Stomach smooth muscle (tissue), 2 donors: ENCODE results near the gene SFSWAP.
"Not testable (repeated sequence)": the region's sequence is repeated elsewhere in the genome, so short reads cannot be mapped to it uniquely, and the experiment has no call there.

Experiments
- H3K27ac ChIP-seq: one replicate; pipeline ENCODE4 v1.7.0; 2013; ENCODE audit warnings: mild to moderate bottlenecking, low read length, inconsistent platforms
- H3K27me3 ChIP-seq, 2 donors: one replicate each; pipeline ENCODE4 v1.7.0; 2013; ENCODE audit warnings: low read length in 2 of 2; ENCODE audit not compliant: insufficient read depth in 2 of 2, control insufficient read depth in 1 of 2
- H3K36me3 ChIP-seq, 2 donors: one replicate each; pipeline ENCODE4 v1.7.0; 2013; ENCODE audit warnings: low read length in 2 of 2; ENCODE audit not compliant: control insufficient read depth in 2 of 2, insufficient read depth in 2 of 2
- H3K4me1 ChIP-seq: one replicate; pipeline ENCODE4 v1.7.0; 2013; ENCODE audit warnings: low read length; ENCODE audit not compliant: control insufficient read depth, insufficient read depth
- H3K4me3 ChIP-seq, 2 donors: one replicate each; pipeline ENCODE4 v1.7.0; 2013; ENCODE audit warnings: low read length in 2 of 2
- H3K9ac ChIP-seq, 2 donors: one replicate each; pipeline ENCODE4 v1.7.0; 2013; ENCODE audit warnings: low read length in 2 of 2, mild to moderate bottlenecking in 1 of 2
- H3K9me3 ChIP-seq, 2 donors: one replicate each; pipeline ENCODE4 v1.7.0; 2013; ENCODE audit warnings: low read length in 2 of 2; ENCODE audit not compliant: control insufficient read depth in 2 of 2
- donor health status: healthy.
- donor health status: Pancreatic carcinoma.

SFSWAP gene

DNA sequence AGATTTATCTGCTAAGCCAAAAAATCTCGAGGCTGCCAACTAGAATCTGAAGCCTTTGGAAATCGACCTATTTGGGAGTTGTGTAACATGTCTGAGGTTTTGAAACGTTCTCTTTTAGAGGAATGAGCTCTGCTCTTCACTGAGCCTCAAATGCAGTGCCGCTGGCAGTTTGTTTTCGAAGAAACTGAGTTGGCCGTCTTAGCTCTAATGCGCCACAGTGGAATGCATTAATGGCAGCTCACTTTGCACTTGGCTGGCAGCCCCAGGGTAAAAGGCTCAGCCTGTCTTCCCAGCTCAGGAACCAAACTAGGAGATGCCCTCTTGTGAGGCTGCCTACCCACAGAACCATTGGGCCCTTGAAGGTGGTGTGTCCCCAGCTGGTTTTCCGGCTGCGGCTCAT lies 53.8 kb downstream of the SFSWAP start:
- Histone ChIP-seq H3K27me3 (no peaks in the 10 kb centered on the region), H3K27ac (peak overlapping the region; percentile 11), H3K36me3 (peaks cover 47 to 49% of the 10 kb centered on the region in 2 donors), H3K9ac (no peak overlapping the region), H3K4me3 (no peak overlapping the region), H3K9me3 (no peaks in the 10 kb centered on the region), H3K4me1 (no peaks in the 10 kb centered on the region)

DNA sequence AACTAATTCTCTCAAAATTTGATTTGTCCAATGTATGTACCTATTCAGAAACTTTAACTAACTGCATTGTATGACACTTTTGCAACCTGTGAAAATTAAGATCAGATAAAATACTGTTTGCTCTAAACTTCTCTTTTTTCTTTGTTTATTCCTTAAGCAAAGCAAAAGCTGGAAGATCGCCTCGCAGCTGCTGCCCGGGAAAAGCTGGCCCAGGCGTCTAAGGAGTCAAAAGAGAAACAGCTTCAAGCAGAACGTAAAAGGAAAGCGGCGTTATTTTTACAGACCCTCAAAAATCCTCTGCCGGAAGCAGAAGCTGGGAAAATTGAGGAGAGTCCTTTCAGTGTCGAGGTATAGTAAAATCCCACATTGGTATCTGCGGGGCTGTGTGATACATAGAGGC lies 55.1 kb downstream of the SFSWAP start:
- no peak overlapping the region for H3K9ac ChIP-seq
- no peaks in the 10 kb centered on the region for H3K9me3 ChIP-seq
- H3K27me3 ChIP-seq = no peaks in the 10 kb centered on the region
- no peaks in the 10 kb centered on the region for H3K4me1 ChIP-seq
- H3K27ac ChIP-seq = no peak overlapping the region
- H3K36me3 ChIP-seq = peaks cover 54 to 60% of the 10 kb centered on the region in 2 donors
- no peak overlapping the region for H3K4me3 ChIP-seq

DNA sequence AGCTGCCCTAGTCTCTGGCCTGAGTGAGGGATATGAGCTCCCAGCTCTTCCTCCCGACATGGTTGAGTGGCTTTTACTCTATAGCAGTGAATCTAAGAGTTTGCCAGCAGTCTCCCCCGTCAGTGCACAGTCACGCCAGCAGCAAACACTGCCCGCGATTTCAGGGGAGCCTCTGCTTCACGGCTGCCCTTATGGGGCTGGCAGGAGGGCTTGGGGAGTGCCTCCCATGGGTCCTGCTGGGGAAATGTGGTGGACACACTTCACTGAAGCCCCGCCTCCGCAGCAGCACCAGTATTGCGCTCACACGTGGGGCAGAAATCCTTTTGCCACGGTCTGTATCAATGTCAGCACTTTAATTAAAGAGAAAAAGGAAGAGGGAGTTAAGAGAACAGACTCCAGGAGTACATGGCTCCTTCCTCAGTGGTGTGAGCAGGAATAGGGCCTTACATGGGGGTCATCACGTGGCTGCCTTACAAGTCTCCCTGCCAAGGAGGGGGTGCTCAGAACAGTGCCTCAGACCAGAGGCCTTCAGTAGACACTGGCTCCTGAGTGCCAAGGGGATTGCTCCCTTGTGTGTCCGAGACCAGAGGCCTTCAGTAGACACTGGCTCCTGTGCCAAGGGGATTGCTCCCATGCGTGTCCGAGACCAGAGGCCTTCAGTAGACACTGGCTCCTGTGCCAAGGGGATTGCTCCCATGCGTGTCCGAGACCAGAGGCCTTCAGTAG lies 55.7 kb downstream of the SFSWAP start:
- H3K4me1 ChIP-seq = no peaks in the 10 kb centered on the region
- no peaks in the 10 kb centered on the region for H3K9me3 ChIP-seq
- H3K36me3 ChIP-seq = peaks cover 55 to 59% of the 10 kb centered on the region in 2 donors
- H3K27ac ChIP-seq = no peak overlapping the region
- no peaks in the 10 kb centered on the region for H3K27me3 ChIP-seq
- H3K4me3 ChIP-seq = no peak overlapping the region
- H3K9ac ChIP-seq = no peak overlapping the region

DNA sequence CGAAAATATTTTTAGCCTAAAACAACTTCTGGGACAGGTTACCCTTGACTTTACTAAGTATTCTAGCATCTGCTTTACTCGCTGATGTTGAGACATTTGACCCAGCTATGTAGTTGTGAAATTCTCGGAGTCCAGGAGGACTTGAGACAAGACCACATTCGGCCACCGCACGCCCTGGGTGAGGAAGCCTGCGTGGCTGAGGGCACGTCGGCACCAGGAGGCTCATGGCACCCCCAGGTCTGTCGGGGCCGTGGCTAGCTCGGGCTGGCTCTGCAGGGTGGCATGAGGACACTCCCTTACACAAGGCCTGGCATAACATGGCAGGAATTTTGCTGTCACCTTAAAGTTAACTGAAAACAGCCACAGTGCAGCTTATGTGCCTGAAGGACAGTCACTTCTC lies 59.2 kb downstream of the SFSWAP start:
- Histone ChIP-seq H3K27ac (no peak overlapping the region), H3K36me3 (peaks cover 53 to 58% of the 10 kb centered on the region in 2 donors), H3K9me3 (no peaks in the 10 kb centered on the region), H3K27me3 (no peaks in the 10 kb centered on the region), H3K9ac (no peak overlapping the region), H3K4me3 (no peak overlapping the region), H3K4me1 (no peaks in the 10 kb centered on the region)

DNA sequence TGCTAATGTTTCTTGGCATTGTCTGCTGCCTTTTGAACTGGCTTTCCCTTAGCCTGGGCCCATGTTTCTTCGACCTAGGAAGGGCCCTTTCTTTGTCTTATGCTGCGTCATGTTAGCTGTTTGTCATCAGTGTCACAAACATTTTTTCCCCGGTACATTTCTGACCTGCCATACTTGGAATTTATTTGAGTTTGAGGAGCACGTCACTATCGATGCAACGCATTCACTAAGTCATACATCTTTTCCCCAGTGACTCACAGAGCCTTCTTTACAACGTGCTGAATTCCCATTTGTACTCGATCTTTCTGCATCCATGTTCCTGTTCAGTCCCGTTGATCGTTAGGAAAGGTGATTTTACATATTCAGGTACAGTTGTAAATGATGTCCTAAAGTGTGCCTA lies 61.1 kb downstream of the SFSWAP start:
- H3K9me3 ChIP-seq = no peaks in the 10 kb centered on the region
- H3K27me3 ChIP-seq = no peaks in the 10 kb centered on the region
- no peak overlapping the region for H3K4me3 ChIP-seq
- no peak overlapping the region for H3K27ac ChIP-seq
- no peak overlapping the region for H3K9ac ChIP-seq
- no peaks in the 10 kb centered on the region for H3K4me1 ChIP-seq
- H3K36me3 ChIP-seq = peaks cover 45 to 48% of the 10 kb centered on the region in 2 donors

DNA sequence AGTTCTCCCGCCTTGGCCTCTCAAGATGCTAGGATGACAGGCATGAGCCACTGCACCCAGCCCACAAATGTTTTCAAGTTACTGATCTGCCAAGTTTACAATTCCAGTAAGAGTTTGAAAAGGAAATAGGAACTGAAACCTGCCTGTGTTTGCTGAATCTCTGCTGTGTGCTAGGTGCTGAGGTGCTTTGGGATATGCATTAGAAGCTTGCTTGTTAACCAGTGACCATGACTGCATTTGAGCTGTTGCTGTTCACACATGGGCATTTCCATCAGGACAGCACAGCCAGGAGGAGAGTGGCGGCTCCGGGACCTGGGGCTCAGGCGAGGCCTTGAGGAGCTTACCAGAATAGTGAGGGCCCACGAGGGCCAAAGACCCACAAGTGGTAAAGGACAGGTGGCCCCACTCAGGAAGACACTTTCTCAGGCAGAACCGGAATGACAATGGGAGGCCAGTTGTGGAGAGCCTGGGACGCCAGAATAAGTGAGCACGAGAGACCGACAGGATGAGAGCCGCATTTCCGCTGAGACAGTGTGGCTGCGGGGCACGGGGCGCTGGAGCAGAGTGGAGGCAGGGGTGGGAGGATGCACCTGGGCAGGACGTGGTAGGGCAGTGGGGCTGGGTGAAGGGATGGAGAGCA lies 62.8 kb downstream of the SFSWAP start:
- Histone ChIP-seq H3K27me3 (no peaks in the 10 kb centered on the region), H3K9me3 (no peaks in the 10 kb centered on the region), H3K9ac (no peak overlapping the region), H3K4me3 (no peak overlapping the region), H3K27ac (no peak overlapping the region), H3K4me1 (no peaks in the 10 kb centered on the region), H3K36me3 (peaks cover 36 to 44% of the 10 kb centered on the region in 2 donors)

DNA sequence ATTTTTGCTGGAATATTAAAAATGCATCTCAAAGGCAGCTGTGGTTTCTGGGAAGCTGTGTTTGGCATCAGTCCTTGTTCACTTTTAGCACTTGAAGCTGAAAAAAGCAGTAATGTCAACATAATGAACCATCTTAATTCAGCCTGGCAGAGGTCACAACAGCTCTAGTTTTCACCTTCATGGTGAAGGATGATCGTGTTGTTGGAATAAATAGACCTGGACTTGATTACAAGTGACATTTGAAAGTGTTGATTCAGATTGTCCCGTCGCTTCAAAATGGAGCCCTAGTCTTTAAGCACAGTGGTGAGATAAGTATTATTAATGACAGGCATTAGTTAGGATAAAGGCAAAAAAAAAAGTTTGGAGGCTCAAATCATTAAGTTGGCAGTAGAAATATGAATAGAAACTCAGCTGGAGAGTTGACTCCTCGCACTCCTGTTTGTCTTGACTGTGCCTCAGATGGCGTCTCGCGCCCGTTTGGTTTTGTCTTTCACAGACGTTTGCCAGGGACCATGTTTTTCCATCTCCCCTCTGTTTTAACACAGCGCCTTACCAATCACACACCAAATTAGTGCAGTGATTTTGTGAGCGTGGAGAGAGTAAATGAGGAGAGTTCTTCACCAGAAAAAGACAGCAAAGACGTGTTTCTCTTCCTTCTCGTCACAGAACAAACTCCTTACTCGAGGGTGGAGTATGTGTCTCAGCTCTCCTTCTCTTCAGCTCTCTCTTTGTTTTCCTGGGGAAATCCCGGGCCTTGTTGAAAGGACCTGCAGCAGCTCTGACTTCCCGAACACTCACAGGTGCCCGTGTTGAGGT lies 63.9 kb downstream of the SFSWAP start:
- Histone ChIP-seq H3K4me1 (no peaks in the 10 kb centered on the region), H3K9ac (no peak overlapping the region), H3K27ac (no peak overlapping the region), H3K36me3 (peaks cover 39 to 46% of the 10 kb centered on the region in 2 donors), H3K4me3 (no peak overlapping the region), H3K9me3 (no peaks in the 10 kb centered on the region), H3K27me3 (no peaks in the 10 kb centered on the region)

DNA sequence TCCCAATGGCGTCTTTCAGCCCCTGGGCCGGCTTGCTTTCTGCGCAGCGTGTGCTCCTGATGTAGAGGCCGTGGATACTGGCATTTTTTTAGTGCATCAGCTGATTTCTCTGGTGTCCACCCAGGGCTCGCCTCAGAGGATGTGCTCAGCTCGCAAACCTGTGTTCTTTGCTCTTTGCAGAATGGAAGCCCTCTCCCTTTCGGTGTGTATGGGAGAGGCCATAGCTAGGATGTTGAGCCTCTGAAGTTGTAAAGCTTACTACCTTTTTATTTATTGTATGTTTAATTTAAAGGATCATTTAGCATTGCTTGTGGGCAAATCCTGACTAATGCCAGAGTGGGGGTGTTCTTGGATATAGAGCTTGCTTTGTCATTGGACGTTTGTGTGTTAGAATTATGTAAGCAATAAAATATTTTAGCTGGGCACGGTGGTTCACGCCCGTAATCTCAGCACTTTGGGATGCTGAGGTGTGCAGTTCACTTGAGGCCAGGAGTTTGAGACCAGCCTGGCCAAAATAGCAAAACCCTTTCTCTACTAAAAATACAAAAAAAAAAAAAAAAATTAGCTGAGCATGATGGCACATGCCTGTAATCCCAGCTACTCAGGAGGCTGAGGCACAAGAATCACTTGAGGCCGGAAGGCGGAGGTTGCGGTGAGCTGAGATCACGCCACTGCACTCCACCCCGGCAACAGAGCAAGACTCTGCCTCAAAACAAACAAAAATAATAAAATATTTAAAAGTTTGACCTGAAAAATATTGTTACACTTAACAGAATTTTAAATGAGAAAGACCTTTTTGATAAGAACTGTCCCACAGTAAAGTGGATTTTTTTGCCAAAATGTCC lies 64.7 kb downstream of the SFSWAP start:
- H3K27ac ChIP-seq = no peak overlapping the region
- H3K9ac ChIP-seq = no peak overlapping the region
- no peak overlapping the region for H3K4me3 ChIP-seq
- H3K36me3 ChIP-seq = peaks cover 36 to 48% of the 10 kb centered on the region in 2 donors
- H3K4me1 ChIP-seq = no peaks in the 10 kb centered on the region
- no peaks in the 10 kb centered on the region for H3K9me3 ChIP-seq
- H3K27me3 ChIP-seq = no peaks in the 10 kb centered on the region

DNA sequence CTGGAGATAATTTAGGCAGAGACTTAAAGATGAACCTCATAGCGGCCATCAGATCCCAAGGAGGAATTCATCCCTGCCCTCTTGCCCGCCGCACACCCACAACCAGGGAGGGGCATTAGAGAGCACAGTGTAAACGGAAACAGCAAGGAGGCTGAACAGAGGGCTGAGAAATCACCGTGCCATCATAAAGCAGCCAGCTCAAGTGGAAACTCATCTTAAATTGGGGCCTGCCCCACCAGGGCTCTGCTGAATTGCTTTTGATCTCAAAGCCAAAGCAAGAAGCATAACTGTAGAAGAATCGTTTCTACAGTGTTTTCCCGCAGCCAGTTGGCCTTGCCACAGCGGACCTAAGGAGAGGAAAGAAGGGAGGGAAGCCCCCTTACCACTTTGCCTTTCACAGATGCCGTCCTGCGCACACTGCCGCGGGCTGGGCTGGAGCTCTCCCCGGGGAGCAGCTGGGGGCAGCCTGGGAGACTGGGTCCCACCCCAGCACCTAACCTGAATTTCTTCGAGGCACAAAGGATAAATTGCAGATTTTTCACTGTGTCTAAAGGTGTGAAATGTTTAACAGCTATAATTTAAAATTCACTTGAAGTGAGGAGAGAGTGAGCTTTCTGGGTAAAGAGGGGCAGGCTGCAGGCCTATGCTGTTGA lies 65.5 kb downstream of the SFSWAP start:
- H3K36me3 ChIP-seq = peaks cover 31 to 44% of the 10 kb centered on the region in 2 donors
- no peak overlapping the region for H3K4me3 ChIP-seq
- H3K27ac ChIP-seq = no peak overlapping the region
- H3K27me3 ChIP-seq = no peaks in the 10 kb centered on the region
- no peaks in the 10 kb centered on the region for H3K4me1 ChIP-seq
- no peaks in the 10 kb centered on the region for H3K9me3 ChIP-seq
- H3K9ac ChIP-seq = no peak overlapping the region

DNA sequence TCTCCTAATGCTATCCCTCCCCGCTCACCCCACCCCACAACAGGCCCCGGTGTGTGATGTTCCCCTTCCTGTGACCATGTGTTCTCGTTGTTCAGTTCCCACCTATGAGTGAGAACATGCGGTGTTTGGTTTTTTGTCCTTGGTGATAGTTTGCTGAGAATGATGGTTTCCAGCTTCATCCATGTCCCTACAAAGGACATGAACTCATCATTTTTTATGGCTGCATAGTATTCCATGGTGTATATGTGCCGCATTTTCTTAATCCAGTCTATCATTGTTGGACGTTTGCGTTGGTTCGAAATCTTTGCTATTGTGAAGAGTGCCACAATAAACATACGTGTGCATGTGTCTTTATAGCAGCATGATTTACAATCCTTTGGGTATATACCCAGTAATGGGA lies 66.4 kb downstream of the SFSWAP start:
- H3K36me3 ChIP-seq = peaks cover 33 to 47% of the 10 kb centered on the region in 2 donors
- H3K9me3 ChIP-seq, H3K4me3 ChIP-seq, H3K9ac ChIP-seq, H3K27ac ChIP-seq, H3K27me3 ChIP-seq, H3K4me1 ChIP-seq: not testable (repeated sequence)
